Myometrial cell (primary cell): ENCODE measurements around the gene SLC16A10. TPM values are rescaled to one million over a fixed set of nuclear protein-coding genes. Genes with fewer than 3 reads are reported as not detected.

ENCODE experiments used
- total RNA-seq: library from RNA; depleted of rRNA; stranded (reverse); fragments of >200 nt; gene quantifications from 2 replicates; pipeline ENCODE4 v1.2.3, GENCODE V29; 2015

The SLC16A10 gene, protein sequence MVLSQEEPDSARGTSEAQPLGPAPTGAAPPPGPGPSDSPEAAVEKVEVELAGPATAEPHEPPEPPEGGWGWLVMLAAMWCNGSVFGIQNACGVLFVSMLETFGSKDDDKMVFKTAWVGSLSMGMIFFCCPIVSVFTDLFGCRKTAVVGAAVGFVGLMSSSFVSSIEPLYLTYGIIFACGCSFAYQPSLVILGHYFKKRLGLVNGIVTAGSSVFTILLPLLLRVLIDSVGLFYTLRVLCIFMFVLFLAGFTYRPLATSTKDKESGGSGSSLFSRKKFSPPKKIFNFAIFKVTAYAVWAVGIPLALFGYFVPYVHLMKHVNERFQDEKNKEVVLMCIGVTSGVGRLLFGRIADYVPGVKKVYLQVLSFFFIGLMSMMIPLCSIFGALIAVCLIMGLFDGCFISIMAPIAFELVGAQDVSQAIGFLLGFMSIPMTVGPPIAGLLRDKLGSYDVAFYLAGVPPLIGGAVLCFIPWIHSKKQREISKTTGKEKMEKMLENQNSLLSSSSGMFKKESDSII
- not detected in 2 replicates for total RNA-seq

DNA sequence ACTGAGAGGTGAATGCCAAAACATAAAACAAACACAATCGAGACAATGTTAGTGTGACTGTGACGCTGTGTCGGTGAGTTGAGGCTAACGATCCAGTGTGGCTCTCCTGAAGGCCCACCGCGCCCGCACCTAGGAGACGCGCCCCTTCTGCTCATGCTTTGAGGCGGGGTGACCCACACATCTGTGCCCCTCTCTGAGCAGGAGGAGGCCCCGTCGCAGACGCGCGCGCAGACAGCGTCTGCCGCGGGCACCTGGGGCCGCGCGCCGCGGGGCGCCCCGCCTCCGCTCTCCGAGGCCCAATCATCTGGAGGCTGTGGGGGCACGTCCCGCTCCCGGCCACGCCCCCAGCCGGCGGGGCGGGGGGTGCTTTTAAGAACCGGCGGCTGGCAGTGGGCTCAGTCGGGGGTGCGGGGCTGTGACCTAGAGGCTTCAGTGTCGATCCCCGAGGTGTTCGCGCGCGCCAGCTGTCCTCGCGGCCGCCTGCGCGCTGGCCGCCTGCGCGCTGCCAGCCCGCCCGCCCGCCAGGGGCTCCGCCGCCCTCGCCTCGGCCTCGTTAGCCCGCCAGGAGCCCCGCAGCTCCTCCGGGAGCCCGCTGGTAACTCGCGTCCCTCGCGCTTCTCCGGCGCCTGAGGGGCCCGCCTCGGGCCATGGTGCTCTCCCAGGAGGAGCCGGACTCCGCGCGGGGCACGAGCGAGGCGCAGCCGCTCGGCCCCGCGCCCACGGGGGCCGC is at the start of gene SLC16A10:
SLC16A10 (plus strand) TSS at position 398 of the 730 bp plus-strand sequence; CDS start at position 648, 250 bp downstream.

Other genes starting within 250 kb of the SLC16A10 start
- gene AMD1, start 212.7 kb upstream of the SLC16A10 start, total RNA-seq: 48.4 and 62.9 TPM in 2 replicates
- 67.2 and 74.4 TPM in 2 replicates for gene GTF3C6, start 128.8 kb upstream of the SLC16A10 start, total RNA-seq
- 29.7 and 52.3 TPM in 2 replicates for gene RPF2, start 105.5 kb upstream of the SLC16A10 start, total RNA-seq